GM12873 (cell line): ENCODE data around the gene ATG4A.

Experiments
- TF ChIP-seq, protein P1 (sequence below): IDR thresholded peaks from 2 replicates; pipeline ENCODE4 v1.5.1; 2012; ENCODE audit warnings: low read depth, mild to moderate bottlenecking, moderate library complexity, low read length, control low read depth; ENCODE audit not compliant: insufficient read depth; ENCODE audit errors: missing control alignments

Gene ATG4A, protein sequence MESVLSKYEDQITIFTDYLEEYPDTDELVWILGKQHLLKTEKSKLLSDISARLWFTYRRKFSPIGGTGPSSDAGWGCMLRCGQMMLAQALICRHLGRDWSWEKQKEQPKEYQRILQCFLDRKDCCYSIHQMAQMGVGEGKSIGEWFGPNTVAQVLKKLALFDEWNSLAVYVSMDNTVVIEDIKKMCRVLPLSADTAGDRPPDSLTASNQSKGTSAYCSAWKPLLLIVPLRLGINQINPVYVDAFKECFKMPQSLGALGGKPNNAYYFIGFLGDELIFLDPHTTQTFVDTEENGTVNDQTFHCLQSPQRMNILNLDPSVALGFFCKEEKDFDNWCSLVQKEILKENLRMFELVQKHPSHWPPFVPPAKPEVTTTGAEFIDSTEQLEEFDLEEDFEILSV

DNA sequence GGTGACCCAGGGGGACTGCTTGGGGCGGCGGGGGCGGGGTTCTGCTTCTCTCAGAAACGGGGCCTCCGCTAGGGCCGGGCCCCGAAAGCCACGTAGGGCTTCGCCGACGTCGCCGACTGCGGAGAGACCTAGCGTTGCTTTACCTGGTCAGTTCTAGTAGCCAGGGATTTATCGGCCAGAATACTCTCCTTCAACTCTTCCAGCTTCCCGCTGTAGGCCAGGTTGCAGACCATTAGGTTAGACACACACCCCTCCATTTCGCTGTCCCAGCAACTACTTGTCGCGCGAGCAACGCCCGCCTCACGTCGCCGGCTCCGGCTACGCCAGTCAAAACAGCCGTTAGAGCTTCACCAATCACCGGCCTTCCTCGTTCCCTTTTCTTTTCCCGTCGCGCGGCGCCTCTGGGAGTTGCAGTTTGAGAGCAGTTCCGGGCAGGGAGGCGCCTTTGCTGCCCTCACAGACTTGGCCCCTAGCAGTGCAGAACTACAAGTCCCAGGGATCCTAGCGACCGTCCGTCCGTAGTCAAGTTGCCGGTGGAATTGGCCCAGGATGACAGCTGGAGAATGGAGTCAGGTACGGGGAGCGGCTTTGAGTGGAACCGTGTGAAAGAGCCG lies at the start of gene ATG4A, which contains the start of gene PSMD10:
ATG4A (plus strand) TSS at position 515 of the 614 bp plus-strand sequence; CDS start at position 564, 49 bp downstream.
PSMD10 (minus strand) TSS at position 279 of the 614 bp plus-strand sequence; CDS start at position 257, 22 bp downstream.
- TF ChIP-seq, protein P1, sequence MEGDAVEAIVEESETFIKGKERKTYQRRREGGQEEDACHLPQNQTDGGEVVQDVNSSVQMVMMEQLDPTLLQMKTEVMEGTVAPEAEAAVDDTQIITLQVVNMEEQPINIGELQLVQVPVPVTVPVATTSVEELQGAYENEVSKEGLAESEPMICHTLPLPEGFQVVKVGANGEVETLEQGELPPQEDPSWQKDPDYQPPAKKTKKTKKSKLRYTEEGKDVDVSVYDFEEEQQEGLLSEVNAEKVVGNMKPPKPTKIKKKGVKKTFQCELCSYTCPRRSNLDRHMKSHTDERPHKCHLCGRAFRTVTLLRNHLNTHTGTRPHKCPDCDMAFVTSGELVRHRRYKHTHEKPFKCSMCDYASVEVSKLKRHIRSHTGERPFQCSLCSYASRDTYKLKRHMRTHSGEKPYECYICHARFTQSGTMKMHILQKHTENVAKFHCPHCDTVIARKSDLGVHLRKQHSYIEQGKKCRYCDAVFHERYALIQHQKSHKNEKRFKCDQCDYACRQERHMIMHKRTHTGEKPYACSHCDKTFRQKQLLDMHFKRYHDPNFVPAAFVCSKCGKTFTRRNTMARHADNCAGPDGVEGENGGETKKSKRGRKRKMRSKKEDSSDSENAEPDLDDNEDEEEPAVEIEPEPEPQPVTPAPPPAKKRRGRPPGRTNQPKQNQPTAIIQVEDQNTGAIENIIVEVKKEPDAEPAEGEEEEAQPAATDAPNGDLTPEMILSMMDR, result no peak

DNA sequence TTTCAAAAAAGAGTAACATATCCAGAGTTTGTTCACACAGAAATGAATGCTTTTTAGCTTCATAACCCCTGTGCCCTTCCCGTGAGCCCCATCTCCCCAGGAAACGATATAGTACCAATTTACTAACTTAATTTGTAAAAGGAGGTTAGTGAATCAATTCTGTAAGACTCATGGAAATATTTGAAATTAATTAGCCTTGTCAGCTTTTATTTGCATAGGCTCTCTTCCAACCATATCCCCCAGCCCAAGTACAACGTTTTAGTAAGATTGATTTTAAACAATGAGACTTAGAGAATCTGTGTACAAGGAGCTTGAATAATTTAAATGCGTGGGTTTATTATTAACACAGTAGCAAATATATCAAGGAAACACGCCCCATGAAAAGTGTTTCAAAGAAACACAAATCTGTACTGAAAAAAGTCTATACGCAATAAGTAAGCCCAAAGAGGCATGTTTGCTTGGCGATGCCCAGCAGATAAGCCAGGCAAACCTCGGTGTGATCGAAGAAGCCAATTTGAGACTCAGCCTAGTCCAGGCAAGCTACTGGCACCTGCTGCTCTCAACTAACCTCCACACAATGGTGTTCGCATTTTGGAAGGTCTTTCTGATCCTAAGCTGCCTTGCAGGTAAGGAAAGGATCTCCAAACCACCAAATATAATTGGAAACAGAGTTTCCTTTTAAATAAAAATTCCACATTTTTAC lies 46.9 kb upstream of the ATG4A start, which contains the start of gene VSIG1:
VSIG1 (plus strand) TSS at position 512 of the 703 bp plus-strand sequence; CDS start at position 578, 66 bp downstream.
- TF ChIP-seq, protein P1, result no peak

DNA sequence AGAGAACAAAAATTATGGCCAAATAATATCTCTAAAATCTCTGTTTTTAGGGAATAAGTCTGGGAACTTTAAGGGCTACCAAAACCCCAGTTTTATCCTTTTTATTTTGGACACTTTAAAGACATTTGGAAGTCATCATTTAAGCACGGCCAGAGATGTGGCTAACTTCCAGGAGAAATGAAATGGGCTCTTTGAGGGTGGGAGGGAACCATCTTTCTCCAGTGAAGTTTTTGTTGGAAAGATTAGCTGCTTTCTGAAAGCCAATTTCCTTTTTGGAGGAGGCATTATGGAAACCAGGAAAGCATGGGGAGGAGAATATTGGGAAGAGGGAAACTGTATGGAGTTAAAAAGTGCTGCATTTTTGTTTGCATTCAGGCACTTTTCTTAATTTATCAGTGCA lies 41.9 kb upstream of the ATG4A start:
- TF ChIP-seq, protein P1, result no peak

- TF ChIP-seq, protein P1, result no peak
Measured at GRCh38 chrX:108053218-108053617, 38.4 kb upstream of the ATG4A start.

GRCh38 chrX:108055546-108055945 lies 36.0 kb upstream of the ATG4A start:
- TF ChIP-seq, protein P1, result no peak

- TF ChIP-seq, protein P1, result no peak
Measured at GRCh38 chrX:108059801-108060200, 31.8 kb upstream of the ATG4A start.

DNA sequence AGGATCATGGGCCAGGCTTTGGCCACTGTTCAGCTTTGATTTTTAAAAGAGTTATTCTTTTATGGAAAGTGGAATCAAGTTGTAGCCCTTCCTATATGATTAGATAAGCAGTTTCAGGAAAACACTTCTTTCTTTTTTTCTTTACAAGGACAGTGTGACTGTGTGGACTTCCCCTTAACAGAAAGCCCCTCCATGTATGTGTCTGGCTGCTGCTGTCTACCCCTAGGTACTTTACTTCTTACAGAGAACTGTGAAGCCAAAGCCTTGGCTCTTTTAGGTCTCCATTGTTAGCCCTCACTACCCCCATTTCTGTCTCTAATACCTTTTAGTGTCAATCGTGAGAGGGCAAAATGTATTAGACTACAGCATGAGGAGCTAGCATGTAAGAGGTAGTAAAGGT lies 27.6 kb upstream of the ATG4A start:
- TF ChIP-seq, protein P1, result no peak
